ENCODE measurements around the gene ORMDL3. TPM values are rescaled to one million over a fixed set of nuclear protein-coding genes. Genes with fewer than 3 reads are reported as not detected.

The ORMDL3 gene
- total and polyA plus RNA-seq, 2 experiments from 2014 or later = 33.6 to 38.5 TPM

DNA sequence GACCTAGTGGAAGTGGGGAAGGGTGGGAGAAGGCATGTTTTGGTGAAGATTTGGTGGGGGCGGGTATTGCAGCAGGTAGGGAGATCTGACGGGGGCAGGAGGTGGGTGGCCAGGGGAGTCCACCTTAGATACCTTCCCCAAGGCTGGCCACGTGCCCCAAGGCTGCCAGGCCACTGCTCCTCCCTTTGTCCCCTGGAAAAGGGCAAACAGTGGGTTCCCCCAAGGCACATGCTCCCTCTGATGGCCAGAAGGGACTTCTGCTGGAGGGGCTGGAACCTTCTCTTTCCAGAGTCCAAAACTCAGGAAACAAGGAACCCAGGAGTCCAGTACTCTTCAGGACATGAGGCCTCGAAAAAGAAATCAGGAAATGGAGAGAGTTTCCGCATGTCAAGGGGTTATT is 47.0 kb upstream of the ORMDL3 start:
- TF ChIP-seq CTCF (conservative IDR thresholded peaks at IDR 0.05; ENCODE audit: low read depth in 2 of 2) (peak; percentile 19 to 59), EZH2phosphoT487 (IDR thresholded peaks at IDR 0.05; ENCODE audit: unreplicated experiment) (no peak)
- Mint-ChIP-seq H3K4me3 (no peak overlapping the region), H3K36me3 (ENCODE audit: low read depth) (no peaks in the 10 kb centered on the region), H3K4me1 (peaks cover 6% of the 10 kb centered on the region), H3K27ac (no peak overlapping the region), H3K9me3 (no peaks in the 10 kb centered on the region), H3K27me3 (ENCODE audit: insufficient read depth, low read depth, poor library complexity) (peaks cover 9% of the 10 kb centered on the region)
- ATAC-seq (peak; percentile 52), DNase-seq (ENCODE audit: low spot score) (no peak)
- no peaks in the 10 kb centered on the region for H3K9me2 ChIP-seq (ENCODE audit: insufficient read depth)
- no peaks in the 10 kb centered on the region; the same call in 1 of the 2 replicates for H3K27me3 ChIP-seq (ENCODE audit: insufficient read depth)
- H3F3A ChIP-seq (replicated peaks; ENCODE audit: low read depth) = 0 out of 2 replicates have a peak, but pooled peaks cover 5% of the 10 kb centered on the region
- H3K4me3 ChIP-seq = no peak overlapping the region
- no peaks in the 10 kb centered on the region for H4K20me1 ChIP-seq (replicated peaks; ENCODE audit: insufficient read depth)
- no peaks in the 10 kb centered on the region for H3K36me3 ChIP-seq (ENCODE audit: insufficient read depth)
- no peak overlapping the region for H3K4me2 ChIP-seq
- peak overlapping the region; percentile 14; the same call in 1 of the 2 replicates for H2AFZ ChIP-seq
- peaks cover 6% of the 10 kb centered on the region for H3K4me1 ChIP-seq (ENCODE audit: insufficient read depth)
- H3K27ac ChIP-seq (ENCODE audit: low read depth) = no peak overlapping the region
- H3K79me2 ChIP-seq (replicated peaks; ENCODE audit: insufficient read depth) = no peaks in the 10 kb centered on the region

DNA sequence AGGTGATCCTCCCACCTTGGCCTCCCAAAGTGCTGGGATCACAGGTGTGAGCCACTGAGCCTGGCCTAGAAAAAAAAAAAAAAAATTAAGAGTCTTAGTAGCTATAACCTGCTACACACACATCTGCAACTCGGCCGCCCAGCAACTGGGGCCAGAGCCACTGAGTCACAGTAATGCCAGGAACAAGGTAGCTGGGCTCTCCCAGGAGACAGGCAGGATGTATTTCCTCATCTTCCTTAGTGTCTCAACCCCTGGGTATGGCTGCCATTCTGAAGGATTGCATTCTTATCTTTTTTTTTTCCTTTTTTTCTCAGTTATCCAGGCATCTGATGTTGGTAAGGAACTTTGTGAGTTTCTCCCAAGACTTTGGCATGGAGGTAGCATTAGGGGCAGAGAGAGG is 46.1 kb upstream of the ORMDL3 start:
- Histone ChIP-seq H3K79me2 (replicated peaks; ENCODE audit: insufficient read depth) (no peaks in the 10 kb centered on the region), H3K27me3 (ENCODE audit: insufficient read depth) (no peaks in the 10 kb centered on the region; the same call in 1 of the 2 replicates), H3K4me3 (no peak overlapping the region), H3K27ac (ENCODE audit: low read depth) (no peak overlapping the region), H3K36me3 (ENCODE audit: insufficient read depth) (no peaks in the 10 kb centered on the region), H3K4me2 (no peak overlapping the region), H3K4me1 (ENCODE audit: insufficient read depth) (no peaks in the 10 kb centered on the region), H4K20me1 (replicated peaks; ENCODE audit: insufficient read depth) (no peaks in the 10 kb centered on the region), H3F3A (replicated peaks; ENCODE audit: low read depth) (no peaks in the 10 kb centered on the region), H2AFZ (0 out of 2 replicates have a peak overlapping the region, but pooled peaks have one; percentile 14), H3K9me2 (ENCODE audit: insufficient read depth) (no peaks in the 10 kb centered on the region)
- Mint-ChIP-seq H3K9me3 (no peaks in the 10 kb centered on the region), H3K4me3 (no peak overlapping the region), H3K27me3 (ENCODE audit: insufficient read depth, low read depth, poor library complexity) (peaks cover 9% of the 10 kb centered on the region), H3K27ac (no peak overlapping the region), H3K36me3 (ENCODE audit: low read depth) (no peaks in the 10 kb centered on the region), H3K4me1 (no peaks in the 10 kb centered on the region; the same call in 2 of the 3 replicates)
- no peak for DNase-seq (ENCODE audit: low spot score)
- no peak for ATAC-seq
- TF ChIP-seq EZH2 (IDR thresholded peaks at IDR 0.05; ENCODE audit: low read depth, unreplicated experiment) (no peak), CTCF (conservative IDR thresholded peaks at IDR 0.05; ENCODE audit: low read depth in 2 of 2) (no peak), ETS1 (IDR thresholded peaks at IDR 0.05) (no peak), CREB1 (CRISPR knock-in tag; IDR thresholded peaks at IDR 0.05; ENCODE audit: low read depth) (no peak), REST (IDR thresholded peaks at IDR 0.05; ENCODE audit: unreplicated experiment) (no peak), ZNF114 (CRISPR knock-in tag; IDR thresholded peaks at IDR 0.05) (no peak), EZH2phosphoT487 (IDR thresholded peaks at IDR 0.05; ENCODE audit: unreplicated experiment) (no peak), STAT1 (IDR thresholded peaks at IDR 0.05; ENCODE audit: unreplicated experiment) (no peak), ZNF331 (CRISPR knock-in tag; IDR thresholded peaks at IDR 0.05; ENCODE audit: low read depth) (no peak)
